Peyer's patch (tissue), 4 donors: ENCODE results near the gene GMCL2. TPM values are rescaled to one million over a fixed set of nuclear protein-coding genes. Genes with fewer than 3 reads are reported as not detected.
A peak's percentile ranks its signal among the peaks of the same experiment; 100 is the strongest.

Experiments used
- DNase-seq, 3 donors: peaks; one replicate each; pipeline ENCODE4 v3.0.0-alpha.2; 2017 to 2019
- H3K27ac ChIP-seq, 4 donors: fragments of 200-600 bp; sonication (generic); one replicate each; pipeline ENCODE4 v1.5.1; 2016 to 2019
- H3K27me3 ChIP-seq, 2 donors: fragments of 200-600 bp; sonication (generic); one replicate each; pipeline ENCODE4 v1.5.1; 2019
- H3K36me3 ChIP-seq, 3 donors: fragments of 200-600 bp; sonication (generic); one replicate each; pipeline ENCODE4 v1.5.1; 2016 to 2019
- H3K4me1 ChIP-seq, 4 donors: fragments of 200-600 bp; sonication (generic); one replicate each; pipeline ENCODE4 v1.5.1; 2016 to 2019
- H3K4me3 ChIP-seq, 4 donors: fragments of 200-600 bp; sonication (generic); 1 replicate in 3 of 4; 2 replicates in 1 of 4; pipeline ENCODE4 v1.5.1; 2016 to 2019; ENCODE audit warnings: mild to moderate bottlenecking in 1 of 4
- H3K9me3 ChIP-seq, 4 donors: fragments of 200-600 bp; sonication (generic); one replicate each; pipeline ENCODE4 v1.5.1; 2016 to 2019; ENCODE audit warnings: mild to moderate bottlenecking in 1 of 4
- CTCF ChIP-seq, 6 experiments: fragments of 450-650 bp in 4 of 6; fragments of 200-600 bp in 2 of 6; sonication (generic) in 1 of 6; IDR thresholded peaks; one replicate each; pipeline ENCODE4 v1.5.1; 2017 to 2019; ENCODE audit warnings: antibody characterized with exemption in 6 of 6, mild to moderate bottlenecking in 3 of 6, moderate library complexity in 1 of 6
- POLR2A ChIP-seq, 2 donors: fragments of 450-650 bp; IDR thresholded peaks; one replicate each; pipeline ENCODE4 v1.5.1; 2017; ENCODE audit warnings: antibody characterized with exemption in 2 of 2, mild to moderate bottlenecking in 2 of 2, moderate library complexity in 2 of 2
- total RNA-seq, 4 donors: library from RNA; depleted of rRNA; stranded (reverse); fragments of >200 nt; gene quantifications; one replicate each; pipeline ENCODE4 v1.1.0, GENCODE V29; 2016

GMCL2 gene
- total RNA-seq, 4 donors from 2014 or later, result not detected

DNA sequence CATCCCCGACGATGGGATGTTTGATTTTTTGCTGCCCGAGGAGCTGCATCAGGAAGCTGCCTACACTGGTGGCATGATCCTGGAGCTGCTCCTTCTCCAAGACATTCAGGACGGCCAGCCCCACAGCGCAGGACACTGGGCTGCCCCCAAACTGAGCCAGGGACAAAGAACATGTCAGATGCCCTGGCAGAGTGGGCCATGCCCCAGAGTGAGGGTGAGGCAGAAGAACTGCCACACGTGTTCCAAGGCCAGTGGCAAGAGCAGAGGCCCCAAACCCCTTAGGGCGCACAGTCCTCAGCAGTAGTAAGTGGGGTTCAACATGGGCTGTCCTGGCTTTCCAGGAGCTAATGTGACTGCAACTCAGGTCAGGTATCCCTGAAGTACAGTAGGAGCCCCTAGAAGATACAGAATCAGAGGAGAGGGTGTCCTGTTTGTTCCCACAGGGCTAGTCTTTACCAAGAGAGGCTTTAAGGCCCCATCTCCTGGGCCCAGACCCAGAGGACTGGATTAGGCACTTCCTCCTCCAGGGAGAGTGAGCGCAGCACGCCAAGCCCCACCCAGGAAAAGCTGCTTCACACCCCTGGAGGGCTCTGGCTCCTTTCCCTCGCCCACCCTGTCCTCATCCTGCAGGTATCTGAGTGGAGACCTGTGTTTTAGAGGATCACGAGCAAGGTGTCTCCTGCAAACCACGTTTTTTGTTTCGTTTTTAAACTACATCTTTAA is 28.3 kb upstream of the GMCL2 start:
- TF ChIP-seq CTCF (IDR thresholded peaks at IDR 0.05) (no peak), POLR2A (IDR thresholded peaks at IDR 0.05) (no peak)
- Histone ChIP-seq H3K4me3 (no peak overlapping the region), H3K4me1 (peaks cover 0 to 53% (median 23%) of the 10 kb centered on the region in 4 donors), H3K9me3 (no peaks in the 10 kb centered on the region), H3K27ac (peak overlapping the region in 3 of 4 donors; percentile 72 to 99 (median 80)), H3K27me3 (no peaks in the 10 kb centered on the region), H3K36me3 (peaks cover 0 to 77% (median 0%) of the 10 kb centered on the region in 3 donors)
- DNase-seq, result peak in 1 of 3 donors; percentile 63

GRCh38 chr5:178214160-178214803 is 27.1 kb upstream of the GMCL2 start:
- no peak for DNase-seq
- Histone ChIP-seq H3K4me1 (peaks cover 0 to 62% (median 23%) of the 10 kb centered on the region in 4 donors), H3K9me3 (no peaks in the 10 kb centered on the region), H3K36me3 (peaks cover 0 to 77% (median 0%) of the 10 kb centered on the region in 3 donors), H3K27ac (peak overlapping the region in 3 of 4 donors; percentile 72 to 99 (median 80)), H3K4me3 (no peak overlapping the region), H3K27me3 (no peaks in the 10 kb centered on the region)
- TF ChIP-seq POLR2A (IDR thresholded peaks at IDR 0.05) (no peak), CTCF (IDR thresholded peaks at IDR 0.05) (no peak)

DNA sequence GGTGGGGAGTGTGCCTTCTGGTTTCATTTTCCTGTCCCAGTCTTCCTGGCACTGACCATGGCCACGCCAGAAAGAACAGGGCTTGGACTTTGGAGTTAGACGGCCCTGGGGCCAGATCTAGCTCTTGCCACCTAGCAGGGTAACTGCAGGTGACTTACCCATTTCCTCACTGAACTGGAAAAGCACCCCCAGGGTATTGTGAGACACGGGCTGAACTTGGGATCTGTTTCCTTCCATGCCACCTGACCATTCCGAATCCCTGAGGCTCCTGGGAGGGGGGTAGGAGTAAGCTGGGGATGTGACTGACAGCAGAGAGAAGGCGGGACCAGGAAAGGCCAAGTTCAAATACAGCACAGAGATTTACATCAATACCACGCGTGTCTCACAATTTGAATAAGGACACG is 26.6 kb upstream of the GMCL2 start:
- no peak for TF ChIP-seq CTCF (IDR thresholded peaks at IDR 0.05)
- TF ChIP-seq POLR2A (IDR thresholded peaks at IDR 0.05), result peak in 1 of 2 donors; percentile 26
- no peak overlapping the region for H3K4me3 ChIP-seq
- peaks cover 0 to 78% (median 0%) of the 10 kb centered on the region in 3 donors for H3K36me3 ChIP-seq
- H3K27me3 ChIP-seq, result no peaks in the 10 kb centered on the region
- peaks cover 0 to 67% (median 24%) of the 10 kb centered on the region in 4 donors for H3K4me1 ChIP-seq
- H3K27ac ChIP-seq, result peak overlapping the region in 3 of 4 donors; percentile 72 to 99 (median 80)
- no peaks in the 10 kb centered on the region for H3K9me3 ChIP-seq
- peak in 2 of 3 donors; percentile 80 to 85 for DNase-seq

DNA sequence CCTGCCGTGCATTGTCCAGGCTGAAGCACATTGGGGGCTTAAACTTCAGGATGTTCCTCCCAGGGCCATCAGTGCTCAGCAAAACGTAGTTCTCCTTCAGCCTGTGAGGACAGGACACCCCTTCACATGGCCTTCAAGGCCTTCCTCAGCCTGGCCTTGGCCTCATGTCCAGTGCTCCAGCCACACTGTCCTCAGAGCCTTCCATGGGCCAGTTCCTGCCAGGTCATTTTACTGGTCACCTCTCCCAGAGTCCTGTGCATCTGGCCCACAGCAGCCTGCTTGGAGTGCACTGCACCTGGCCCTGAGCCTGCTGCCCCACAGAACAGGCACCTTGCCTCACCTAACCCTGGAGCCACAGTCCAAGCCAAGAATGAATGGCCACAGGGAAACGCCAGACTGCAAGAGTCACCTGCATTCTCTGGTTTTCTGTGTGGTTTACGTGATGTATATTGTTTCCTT is 25.9 kb upstream of the GMCL2 start:
- Histone ChIP-seq H3K36me3 (peaks cover 0 to 78% (median 0%) of the 10 kb centered on the region in 3 donors), H3K27ac (peak overlapping the region in 3 of 4 donors; percentile 45 to 99 (median 80)), H3K27me3 (no peaks in the 10 kb centered on the region), H3K4me3 (no peak overlapping the region), H3K4me1 (peaks cover 0 to 74% (median 25%) of the 10 kb centered on the region in 4 donors), H3K9me3 (no peaks in the 10 kb centered on the region)
- DNase-seq, result peak in 1 of 3 donors; percentile 58
- TF ChIP-seq CTCF (IDR thresholded peaks at IDR 0.05) (no peak), POLR2A (IDR thresholded peaks at IDR 0.05) (no peak)

DNA sequence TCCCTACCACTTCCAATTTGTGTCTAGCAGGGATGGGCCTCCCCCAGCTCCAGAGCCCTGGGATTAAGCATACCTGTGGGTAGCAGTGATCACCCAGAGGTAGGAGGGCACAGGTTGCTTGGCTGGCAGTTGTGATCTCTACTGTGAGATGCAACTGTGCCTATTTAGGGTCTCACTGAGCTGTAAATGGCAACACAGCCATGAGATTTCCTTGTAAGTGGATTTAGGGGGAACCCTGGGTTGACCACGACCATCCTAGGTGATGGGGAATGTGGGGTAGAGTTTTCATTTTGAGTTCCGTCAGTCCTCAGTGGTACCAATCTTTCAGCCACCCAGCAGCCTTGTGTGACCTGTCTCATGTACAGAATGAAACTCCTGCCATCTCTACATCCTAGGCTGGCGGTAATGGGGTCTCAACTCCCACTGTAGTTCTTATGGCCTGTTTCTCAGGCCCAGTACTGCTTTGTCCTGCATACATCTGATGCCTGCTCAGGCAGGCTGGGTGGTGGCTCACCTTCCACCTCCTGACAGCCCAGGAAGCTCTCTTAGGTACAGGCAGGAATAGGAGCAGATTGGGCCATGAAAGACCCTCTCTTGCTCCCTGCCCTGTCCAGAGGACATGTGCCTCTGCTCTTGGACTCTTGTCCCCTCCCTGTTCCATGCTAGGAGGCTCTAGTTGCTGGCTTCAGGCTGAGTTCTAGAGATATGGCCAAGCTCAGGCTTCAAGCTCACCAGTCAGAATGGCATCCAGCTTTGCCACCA is 25.3 kb upstream of the GMCL2 start:
- peaks cover 0 to 80% (median 27%) of the 10 kb centered on the region in 4 donors for H3K4me1 ChIP-seq
- H3K27me3 ChIP-seq, result no peaks in the 10 kb centered on the region
- TF ChIP-seq CTCF (IDR thresholded peaks at IDR 0.05) (no peak), POLR2A (IDR thresholded peaks at IDR 0.05) (no peak)
- H3K27ac ChIP-seq, result peak overlapping the region in 3 of 4 donors; percentile 45 to 99 (median 80)
- no peaks in the 10 kb centered on the region for H3K9me3 ChIP-seq
- no peak overlapping the region for H3K4me3 ChIP-seq
- peaks cover 0 to 82% (median 0%) of the 10 kb centered on the region in 3 donors for H3K36me3 ChIP-seq
- no peak for DNase-seq
